CD4-positive, alpha-beta T cell (primary cell): ENCODE results near the gene ZBTB24. TPM values are rescaled to one million over a fixed set of nuclear protein-coding genes. Genes with fewer than 3 reads are reported as not detected.

Source experiments
- ATAC-seq: fragments of 200-7000 bp; cut with Tn5 transposase; one replicate; pipeline ENCODE4 v1.10.0; 2022; ENCODE audit warnings: mild to moderate bottlenecking; ENCODE audit not compliant: poor library complexity
- CTCF ChIA-PET: fragments of 350-600 bp; sonication (Branson Sonifier 250); formaldehyde crosslinking; loops from one replicate; lab custom pipeline; 2021; ENCODE audit warnings: antibody characterized with exemption, inconsistent platforms; lab: Charles Lee
- POLR2A ChIA-PET: fragments of 350-600 bp; sonication (Branson Sonifier 250); formaldehyde crosslinking; loops from one replicate; lab custom pipeline; 2021; ENCODE audit warnings: antibody characterized with exemption, inconsistent platforms; lab: Charles Lee
- DNase-seq, 14 experiments: peaks; one replicate each; pipeline ENCODE4 v3.0.0-alpha.2; 2013 to 2020; ENCODE audit warnings: mixed read lengths in 2 of 14
- H3K27ac ChIP-seq, 2 donors: one replicate each; pipeline versions ENCODE4 v1.5.1 to v1.7.0; 2013; ENCODE audit warnings: low read length in 2 of 2, low read depth in 1 of 2, mild to moderate bottlenecking in 1 of 2
- H3K27me3 ChIP-seq, 2 experiments: 1 replicate in 1 of 2; 2 replicates in 1 of 2; pipeline versions ENCODE4 v1.6.1 to v1.7.0; 2013; ENCODE audit warnings: low read length in 2 of 2, control low read depth in 1 of 2, mild to moderate bottlenecking in 1 of 2, moderate library complexity in 1 of 2; ENCODE audit not compliant: insufficient read depth in 2 of 2, control insufficient read depth in 1 of 2
- H3K36me3 ChIP-seq: one replicate; pipeline ENCODE4 v1.6.1; 2013; ENCODE audit warnings: low read length, control low read depth; ENCODE audit not compliant: insufficient read depth
- H3K4me1 ChIP-seq: one replicate; pipeline ENCODE4 v1.6.1; 2013; ENCODE audit warnings: low read length, control low read depth; ENCODE audit not compliant: insufficient read depth
- H3K4me3 ChIP-seq: one replicate; pipeline ENCODE4 v1.5.1; 2013; ENCODE audit warnings: mild to moderate bottlenecking, low read length, moderate library complexity
- H3K9me3 ChIP-seq, 2 experiments: 1 replicate in 1 of 2; 2 replicates in 1 of 2; pipeline versions ENCODE4 v1.6.1 to v1.7.0; 2013; ENCODE audit warnings: low read length in 2 of 2, mild to moderate bottlenecking in 2 of 2, control low read depth in 1 of 2, moderate library complexity in 1 of 2; ENCODE audit not compliant: control insufficient read depth in 1 of 2, insufficient read depth in 1 of 2
- H3K27ac Mint-ChIP-seq: one replicate; pipeline ENCODE4 v1.8.0; 2020; ENCODE audit warnings: mixed read lengths
- H3K27me3 Mint-ChIP-seq: one replicate; pipeline ENCODE4 v1.8.0; 2021; ENCODE audit warnings: mixed read lengths
- H3K36me3 Mint-ChIP-seq: one replicate; pipeline ENCODE4 v1.8.0; 2021; ENCODE audit warnings: low read depth, mixed read lengths
- H3K4me1 Mint-ChIP-seq: one replicate; pipeline ENCODE4 v1.8.0; 2021; ENCODE audit warnings: low read depth, mixed read lengths
- H3K4me3 Mint-ChIP-seq: one replicate; pipeline ENCODE4 v1.8.0; 2020; ENCODE audit warnings: mild to moderate bottlenecking, mixed read lengths
- H3K9me3 Mint-ChIP-seq: one replicate; pipeline ENCODE4 v1.8.0; 2020; ENCODE audit warnings: mixed read lengths
- CTCF ChIP-seq: fragments of 200-600 bp; IDR thresholded peaks from one replicate; pipeline ENCODE4 v1.8.0; 2022; ENCODE audit warnings: antibody characterized with exemption, mild to moderate bottlenecking
- intact Hi-C, 2 experiments: fragments of 100-400 bp; cut with DNase I in 1 of 2; cut with micrococcal nuclease in 1 of 2; formaldehyde crosslinking; loops; one replicate each; pipeline versions ENCODE4 v1.15.1 to v1.9.0; 2023 to 2025; cut with DNase I, micrococcal nuclease
- total RNA-seq, 174 experiments: library from RNA in 2 of 174; stranded (reverse) in 2 of 174; gene quantifications; one replicate each; pipeline ENCODE4 v1.2.3 and lab custom pipeline; 2021 to 2026

ZBTB24 gene
- total RNA-seq, 2 experiments from 2014 or later = 10.4 to 10.5 TPM

GRCh38 chr6:109512271-109512817 lies 29.3 kb upstream of the ZBTB24 start:
- DNase-seq (no peak), ATAC-seq (no peak)
- no peak for TF ChIP-seq CTCF
- no peaks in the 10 kb centered on the region for H3K9me3 Mint-ChIP-seq
- intact Hi-C loops = no loop called here
- no peak overlapping the region for H3K4me3 ChIP-seq
- no peaks in the 10 kb centered on the region for H3K36me3 ChIP-seq
- no peaks in the 10 kb centered on the region for H3K27me3 ChIP-seq
- H3K36me3 Mint-ChIP-seq = no peaks in the 10 kb centered on the region
- peaks cover 7% of the 10 kb centered on the region for H3K4me1 ChIP-seq
- H3K27ac Mint-ChIP-seq = no peak overlapping the region
- no peak overlapping the region for H3K27ac ChIP-seq
- H3K4me1 Mint-ChIP-seq = peaks cover 28% of the 10 kb centered on the region
- no peaks in the 10 kb centered on the region for H3K9me3 ChIP-seq
- no peak overlapping the region for H3K4me3 Mint-ChIP-seq
- CTCF ChIA-PET = no interaction called here
- no peaks in the 10 kb centered on the region for H3K27me3 Mint-ChIP-seq
- POLR2A ChIA-PET = no interaction called here

- no peaks in the 10 kb centered on the region for H3K27me3 ChIP-seq
- Mint-ChIP-seq H3K4me1 (peaks cover 23% of the 10 kb centered on the region), H3K4me3 (no peak overlapping the region), H3K9me3 (no peaks in the 10 kb centered on the region), H3K27me3 (no peaks in the 10 kb centered on the region), H3K27ac (no peak overlapping the region), H3K36me3 (no peaks in the 10 kb centered on the region)
- no peak overlapping the region for H3K27ac ChIP-seq
- intact Hi-C loops = no loop called here
- H3K4me1 ChIP-seq = peaks cover 5% of the 10 kb centered on the region
- DNase-seq = no peak
- no peak for TF ChIP-seq CTCF
- H3K9me3 ChIP-seq = no peaks in the 10 kb centered on the region
- POLR2A ChIA-PET = no interaction called here
- H3K36me3 ChIP-seq = no peaks in the 10 kb centered on the region
- ATAC-seq = no peak
- H3K4me3 ChIP-seq = no peak overlapping the region
- CTCF ChIA-PET = no interaction called here
Measured at GRCh38 chr6:109511832-109512231, 28.8 kb upstream of the ZBTB24 start.

- Histone ChIP-seq H3K4me3 (no peak overlapping the region), H3K36me3 (no peaks in the 10 kb centered on the region), H3K9me3 (no peaks in the 10 kb centered on the region), H3K27ac (no peak overlapping the region), H3K4me1 (peaks cover 3% of the 10 kb centered on the region), H3K27me3 (no peaks in the 10 kb centered on the region)
- ChIA-PET CTCF (no interaction called here), POLR2A (no interaction called here)
- Mint-ChIP-seq H3K36me3 (no peaks in the 10 kb centered on the region), H3K4me3 (no peak overlapping the region), H3K9me3 (no peaks in the 10 kb centered on the region), H3K27ac (no peak overlapping the region), H3K27me3 (no peaks in the 10 kb centered on the region), H3K4me1 (peaks cover 8% of the 10 kb centered on the region)
- TF ChIP-seq CTCF = no peak
- intact Hi-C loops = no loop called here
- DNase-seq = no peak
- no peak for ATAC-seq
Measured at GRCh38 chr6:109510358-109510757, 27.3 kb upstream of the ZBTB24 start.
